Hepatocyte (in vitro differentiated cells): ENCODE results near the gene ERICH6.

Source experiments
- EZH2 ChIP-seq: fragments of 200-600 bp; sonication (generic); IDR thresholded peaks from 2 replicates; pipeline ENCODE4 v1.6.1; 2016; ENCODE audit warnings: antibody characterized with exemption, mild to moderate bottlenecking, borderline replicate concordance
- TF ChIP-seq, protein P1 (sequence below): fragments of 200-600 bp; sonication (generic); IDR thresholded peaks from 2 replicates; pipeline ENCODE4 v1.5.1; 2016; ENCODE audit warnings: antibody characterized with exemption, mild to moderate bottlenecking; ENCODE audit not compliant: poor library complexity

DNA sequence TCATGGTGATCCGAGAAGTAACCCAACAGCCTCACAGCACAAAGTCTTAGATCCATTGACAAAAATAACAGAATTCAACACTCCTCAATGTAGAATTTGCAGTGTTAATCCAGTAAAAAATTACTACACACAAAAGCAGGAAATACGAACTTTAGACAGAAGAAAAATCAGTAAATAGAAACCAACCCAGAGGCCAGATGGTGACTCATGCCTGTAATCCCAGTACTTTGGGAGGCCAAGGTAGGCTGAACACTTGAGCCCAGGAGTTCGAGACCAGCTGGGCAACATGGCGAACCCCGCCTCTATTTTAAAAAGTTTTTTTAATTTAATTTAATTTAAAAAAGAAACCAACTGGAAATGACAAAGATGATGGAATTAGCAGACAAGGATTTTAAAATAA, 64.5 kb downstream of the ERICH6 start:
- TF ChIP-seq EZH2 = no peak
- TF ChIP-seq, protein P1, sequence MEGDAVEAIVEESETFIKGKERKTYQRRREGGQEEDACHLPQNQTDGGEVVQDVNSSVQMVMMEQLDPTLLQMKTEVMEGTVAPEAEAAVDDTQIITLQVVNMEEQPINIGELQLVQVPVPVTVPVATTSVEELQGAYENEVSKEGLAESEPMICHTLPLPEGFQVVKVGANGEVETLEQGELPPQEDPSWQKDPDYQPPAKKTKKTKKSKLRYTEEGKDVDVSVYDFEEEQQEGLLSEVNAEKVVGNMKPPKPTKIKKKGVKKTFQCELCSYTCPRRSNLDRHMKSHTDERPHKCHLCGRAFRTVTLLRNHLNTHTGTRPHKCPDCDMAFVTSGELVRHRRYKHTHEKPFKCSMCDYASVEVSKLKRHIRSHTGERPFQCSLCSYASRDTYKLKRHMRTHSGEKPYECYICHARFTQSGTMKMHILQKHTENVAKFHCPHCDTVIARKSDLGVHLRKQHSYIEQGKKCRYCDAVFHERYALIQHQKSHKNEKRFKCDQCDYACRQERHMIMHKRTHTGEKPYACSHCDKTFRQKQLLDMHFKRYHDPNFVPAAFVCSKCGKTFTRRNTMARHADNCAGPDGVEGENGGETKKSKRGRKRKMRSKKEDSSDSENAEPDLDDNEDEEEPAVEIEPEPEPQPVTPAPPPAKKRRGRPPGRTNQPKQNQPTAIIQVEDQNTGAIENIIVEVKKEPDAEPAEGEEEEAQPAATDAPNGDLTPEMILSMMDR = no peak
